ENCODE results near the gene SELENOK.

Gene SELENOK

GRCh38 chr3:53902067-53902466 is 10.4 kb upstream of the SELENOK start:
- Histone ChIP-seq H3K9ac (ENCODE audit: low read length) (no peak overlapping the region), H3K79me2 (ENCODE audit: low read length) (no peaks in the 10 kb centered on the region), H3K4me3 (ENCODE audit: low read length) (no peak overlapping the region), H3K9me2 (replicated peaks; ENCODE audit: insufficient read depth, low read length) (no peaks in the 10 kb centered on the region), H2AFZ (ENCODE audit: low read length) (no peak overlapping the region), H3K27ac (ENCODE audit: low read length) (no peak overlapping the region), H3K27me3 (replicated peaks; ENCODE audit: insufficient read depth, low read length) (no peaks in the 10 kb centered on the region), H3K36me3 (replicated peaks; ENCODE audit: insufficient read depth, low read length) (no peaks in the 10 kb centered on the region), H3K9me3 (replicated peaks; ENCODE audit: insufficient read depth, low read length) (no peaks in the 10 kb centered on the region), H3K4me1 (ENCODE audit: low read length) (no peaks in the 10 kb centered on the region), H3F3A (ENCODE audit: insufficient read depth, low read length) (no peaks in the 10 kb centered on the region), H3K4me2 (ENCODE audit: low read depth, low read length) (no peak overlapping the region), H4K20me1 (ENCODE audit: insufficient read depth, low read length) (no peaks in the 10 kb centered on the region)
- DNase-seq, result no peak
- no peak for TF ChIP-seq CTCF (IDR thresholded peaks at IDR 0.05; ENCODE audit: low read length)
- no peak for TF ChIP-seq EZH2phosphoT487 (IDR thresholded peaks at IDR 0.05; ENCODE audit: low read length)
- no peak for TF ChIP-seq EZH2 (optimal IDR thresholded peaks at IDR 0.05; ENCODE audit: low read depth, low read length)

DNA sequence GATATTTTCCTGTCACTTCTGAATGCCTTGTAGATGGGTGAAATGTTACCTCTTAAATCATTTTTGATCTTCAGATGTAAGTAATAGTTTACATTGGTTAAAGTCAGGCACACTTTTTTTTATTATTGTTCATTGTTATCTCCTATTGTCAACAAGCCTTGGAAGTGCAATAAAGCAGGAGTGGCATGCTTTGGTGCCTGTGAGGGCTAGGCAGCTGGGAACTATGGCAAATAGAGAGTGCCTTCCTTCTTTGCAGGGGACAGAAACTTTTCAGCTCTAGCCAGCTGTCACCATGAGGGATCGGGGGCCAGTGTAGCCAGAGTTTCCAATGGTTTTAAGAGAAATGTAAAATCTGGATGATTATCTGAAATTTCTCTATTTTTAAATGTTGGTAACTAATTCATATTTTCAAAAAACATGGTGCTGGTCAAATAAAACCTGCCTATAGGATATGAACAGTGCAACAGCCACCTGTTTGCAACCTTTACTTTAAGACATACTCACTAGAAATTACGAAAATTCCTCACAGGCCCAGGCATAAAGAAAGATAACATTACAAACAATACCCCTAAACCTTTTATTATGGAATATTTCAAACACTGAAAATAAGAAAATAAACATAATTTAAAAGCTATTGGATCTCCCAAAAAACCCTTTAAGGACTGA is 9.1 kb upstream of the SELENOK start:
- no peak for TF ChIP-seq EZH2 (optimal IDR thresholded peaks at IDR 0.05; ENCODE audit: low read depth, low read length)
- TF ChIP-seq CTCF (IDR thresholded peaks at IDR 0.05; ENCODE audit: low read length), result no peak
- TF ChIP-seq EZH2phosphoT487 (IDR thresholded peaks at IDR 0.05; ENCODE audit: low read length), result no peak
- H3K79me2 ChIP-seq (ENCODE audit: low read length), result no peaks in the 10 kb centered on the region
- H3K27ac ChIP-seq (ENCODE audit: low read length), result no peak overlapping the region
- no peaks in the 10 kb centered on the region for H3K4me1 ChIP-seq (ENCODE audit: low read length)
- H2AFZ ChIP-seq (ENCODE audit: low read length), result no peak overlapping the region
- H3K27me3 ChIP-seq (replicated peaks; ENCODE audit: insufficient read depth, low read length), result no peaks in the 10 kb centered on the region
- H3K9me2 ChIP-seq (replicated peaks; ENCODE audit: insufficient read depth, low read length), result no peaks in the 10 kb centered on the region
- H3K4me3 ChIP-seq (ENCODE audit: low read length), result no peak overlapping the region
- H4K20me1 ChIP-seq (ENCODE audit: insufficient read depth, low read length), result no peaks in the 10 kb centered on the region
- H3K9me3 ChIP-seq (replicated peaks; ENCODE audit: insufficient read depth, low read length), result no peaks in the 10 kb centered on the region
- H3F3A ChIP-seq (ENCODE audit: insufficient read depth, low read length), result no peaks in the 10 kb centered on the region
- no peak overlapping the region for H3K4me2 ChIP-seq (ENCODE audit: low read depth, low read length)
- no peaks in the 10 kb centered on the region for H3K36me3 ChIP-seq (replicated peaks; ENCODE audit: insufficient read depth, low read length)
- no peak overlapping the region for H3K9ac ChIP-seq (ENCODE audit: low read length)
- no peak for DNase-seq

GRCh38 chr3:53899750-53900149 is 8.1 kb upstream of the SELENOK start:
- Histone ChIP-seq H3K79me2 (ENCODE audit: low read length) (no peaks in the 10 kb centered on the region), H2AFZ (ENCODE audit: low read length) (no peak overlapping the region), H3K27ac (ENCODE audit: low read length) (no peak overlapping the region), H3K9me2 (replicated peaks; ENCODE audit: insufficient read depth, low read length) (no peaks in the 10 kb centered on the region), H3K4me2 (ENCODE audit: low read depth, low read length) (no peak overlapping the region), H3F3A (ENCODE audit: insufficient read depth, low read length) (no peaks in the 10 kb centered on the region), H4K20me1 (ENCODE audit: insufficient read depth, low read length) (no peaks in the 10 kb centered on the region), H3K4me3 (ENCODE audit: low read length) (no peak overlapping the region), H3K27me3 (replicated peaks; ENCODE audit: insufficient read depth, low read length) (no peaks in the 10 kb centered on the region), H3K9me3 (replicated peaks; ENCODE audit: insufficient read depth, low read length) (no peaks in the 10 kb centered on the region), H3K36me3 (replicated peaks; ENCODE audit: insufficient read depth, low read length) (no peaks in the 10 kb centered on the region), H3K9ac (ENCODE audit: low read length) (no peak overlapping the region), H3K4me1 (ENCODE audit: low read length) (no peaks in the 10 kb centered on the region)
- no peak for DNase-seq
- TF ChIP-seq EZH2phosphoT487 (IDR thresholded peaks at IDR 0.05; ENCODE audit: low read length), result no peak
- TF ChIP-seq EZH2 (optimal IDR thresholded peaks at IDR 0.05; ENCODE audit: low read depth, low read length), result no peak
- no peak for TF ChIP-seq CTCF (IDR thresholded peaks at IDR 0.05; ENCODE audit: low read length)

All from MM.1S (cell line).